Keratinocyte (primary cell): Measurements from ENCODE around the gene HAO2.

Source experiments
- EZH2 ChIP-seq: IDR thresholded peaks from one replicate; pipeline ENCODE4 v1.6.1; 2012; ENCODE audit warnings: inconsistent platforms, mild to moderate bottlenecking, low read length, moderate library complexity
- TF ChIP-seq, protein P1 (sequence below), 3 experiments: IDR thresholded peaks in 1 of 3; conservative IDR thresholded peaks in 1 of 3; optimal IDR thresholded peaks in 1 of 3; 2 replicates in 2 of 3; 3 replicates in 1 of 3; pipeline versions ENCODE3 to v1.5.1; 2011; ENCODE audit warnings: low read length in 3 of 3, mild to moderate bottlenecking in 3 of 3, moderate library complexity in 2 of 3, control low read depth in 1 of 3, inconsistent platforms in 1 of 3; ENCODE audit not compliant: insufficient read depth in 2 of 3; ENCODE audit errors: extremely low read depth in 1 of 3

DNA sequence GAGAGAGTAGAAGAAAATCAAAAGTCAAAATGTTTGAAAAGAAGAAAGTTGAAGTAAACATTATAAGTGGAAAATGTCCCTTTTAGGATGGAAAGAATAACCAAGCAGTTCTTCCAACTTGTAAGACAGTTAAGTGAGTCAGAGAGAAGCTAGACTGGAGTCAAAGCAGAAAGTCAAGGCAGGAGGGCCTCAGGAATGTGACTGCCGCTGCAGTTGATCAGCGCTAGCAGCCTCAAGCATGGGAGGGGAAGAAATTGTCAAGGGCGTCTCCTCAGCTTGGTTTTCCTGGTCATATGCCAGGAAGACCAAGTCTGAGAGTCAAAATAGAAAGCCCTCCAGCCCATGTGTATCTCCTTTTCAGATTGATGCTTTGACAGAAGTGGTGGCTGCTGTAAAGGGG, 23.2 kb downstream of the HAO2 start:
- TF ChIP-seq, protein P1, sequence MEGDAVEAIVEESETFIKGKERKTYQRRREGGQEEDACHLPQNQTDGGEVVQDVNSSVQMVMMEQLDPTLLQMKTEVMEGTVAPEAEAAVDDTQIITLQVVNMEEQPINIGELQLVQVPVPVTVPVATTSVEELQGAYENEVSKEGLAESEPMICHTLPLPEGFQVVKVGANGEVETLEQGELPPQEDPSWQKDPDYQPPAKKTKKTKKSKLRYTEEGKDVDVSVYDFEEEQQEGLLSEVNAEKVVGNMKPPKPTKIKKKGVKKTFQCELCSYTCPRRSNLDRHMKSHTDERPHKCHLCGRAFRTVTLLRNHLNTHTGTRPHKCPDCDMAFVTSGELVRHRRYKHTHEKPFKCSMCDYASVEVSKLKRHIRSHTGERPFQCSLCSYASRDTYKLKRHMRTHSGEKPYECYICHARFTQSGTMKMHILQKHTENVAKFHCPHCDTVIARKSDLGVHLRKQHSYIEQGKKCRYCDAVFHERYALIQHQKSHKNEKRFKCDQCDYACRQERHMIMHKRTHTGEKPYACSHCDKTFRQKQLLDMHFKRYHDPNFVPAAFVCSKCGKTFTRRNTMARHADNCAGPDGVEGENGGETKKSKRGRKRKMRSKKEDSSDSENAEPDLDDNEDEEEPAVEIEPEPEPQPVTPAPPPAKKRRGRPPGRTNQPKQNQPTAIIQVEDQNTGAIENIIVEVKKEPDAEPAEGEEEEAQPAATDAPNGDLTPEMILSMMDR (optimal IDR thresholded peaks at IDR 0.05 in 1 of 3, IDR thresholded peaks at IDR 0.05 in 1 of 3, conservative IDR thresholded peaks at IDR 0.05 in 1 of 3; ENCODE audit: extremely low read depth in 1 of 3, insufficient read depth in 2 of 3, low read length in 3 of 3), result no peak
- TF ChIP-seq EZH2, result no peak
